HL-60 (cell line): Measurements from ENCODE around the gene CRYZL1.
A peak's percentile ranks its signal among the peaks of the same experiment; 100 is the strongest.
"Not testable (repeated sequence)": the region's sequence is repeated elsewhere in the genome, so short reads cannot be mapped to it uniquely, and the experiment has no call there.

Experiments
- DNase-seq, 2 experiments: peaks; one replicate each; pipeline ENCODE4 v3.0.0-alpha.2; 2010 to 2020; ENCODE audit warnings: low read depth in 1 of 2, low spot score in 1 of 2
- H3K27ac ChIP-seq: fragments of 250-450 bp; sonication (Bioruptor Pico); replicated peaks from 2 replicates; pipeline ENCODE4 v1.5.1; 2020; ENCODE audit warnings: mild to moderate bottlenecking, moderate library complexity
- H3K27me3 ChIP-seq: fragments of 250-450 bp; sonication (Bioruptor Pico); 2 replicates; pipeline ENCODE4 v1.5.1; 2021; ENCODE audit warnings: mild to moderate bottlenecking, moderate library complexity; ENCODE audit not compliant: insufficient read depth, poor library complexity, severe bottlenecking
- H3K4me3 ChIP-seq: replicated peaks from 2 replicates; pipeline ENCODE4 v1.5.1; 2011; ENCODE audit warnings: mild to moderate bottlenecking, control low read depth, low read length; ENCODE audit not compliant: insufficient read depth
- GABPA ChIP-seq: IDR thresholded peaks from 2 replicates; pipeline ENCODE4 v1.6.1; 2012; ENCODE audit warnings: low read depth
- POLR2AphosphoS5 ChIP-seq: IDR thresholded peaks from 2 replicates; pipeline ENCODE4 v1.6.1; 2012; ENCODE audit warnings: low read depth
- SPI1 ChIP-seq: IDR thresholded peaks from 2 replicates; pipeline ENCODE4 v1.6.1; 2012; ENCODE audit warnings: low read depth, mild to moderate bottlenecking, borderline replicate concordance
- TF ChIP-seq, protein P1 (sequence below): IDR thresholded peaks from 2 replicates; pipeline ENCODE4 v1.6.1; 2012; ENCODE audit warnings: low read depth; ENCODE audit not compliant: insufficient replicate concordance
- TF ChIP-seq, protein P2 (sequence below): IDR thresholded peaks from one replicate; pipeline ENCODE4 v1.5.1; 2011; ENCODE audit warnings: low read length, control low read depth, inconsistent platforms; ENCODE audit not compliant: insufficient read depth

CRYZL1 gene

DNA sequence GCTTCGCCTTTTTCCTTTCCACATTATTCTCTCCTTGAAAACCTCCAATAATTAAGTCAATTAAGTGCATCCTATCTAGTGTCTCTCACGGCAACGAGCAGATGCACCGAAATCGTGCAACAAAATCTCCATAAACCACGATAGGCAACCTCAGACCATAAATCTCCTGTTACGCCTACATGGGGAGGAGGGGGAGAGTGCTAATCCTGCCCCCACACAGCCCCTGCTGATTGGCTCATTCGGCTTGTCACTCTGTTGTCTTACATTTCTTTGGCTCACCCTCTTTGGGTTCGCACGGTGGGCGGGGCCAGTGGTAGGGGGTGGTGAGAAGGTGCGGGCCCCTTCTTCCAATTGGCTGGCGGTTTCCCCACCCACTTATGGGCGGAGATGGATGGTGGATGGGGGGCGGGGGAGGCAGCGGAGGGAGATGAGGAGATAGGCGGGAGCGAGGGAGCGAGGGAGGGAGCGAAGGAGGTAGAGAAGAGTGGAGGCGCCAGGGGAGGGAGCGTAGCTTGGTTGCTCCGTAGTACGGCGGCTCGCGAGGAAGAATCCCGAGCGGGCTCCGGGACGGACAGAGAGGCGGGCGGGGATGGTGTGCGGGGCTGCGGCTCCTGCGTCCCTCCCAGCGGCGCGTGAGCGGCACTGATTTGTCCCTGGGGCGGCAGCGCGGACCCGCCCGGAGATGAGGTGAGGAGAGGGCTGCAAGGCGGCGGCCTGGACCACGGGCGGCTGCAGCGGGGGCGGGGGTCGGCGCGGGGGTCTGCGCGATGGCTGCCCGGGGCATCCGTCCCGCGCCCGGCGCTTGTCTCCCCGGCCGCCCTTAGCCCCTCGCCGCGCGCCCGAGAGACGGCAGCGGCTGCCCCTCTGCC is 720 bp upstream of the CRYZL1 start, which contains the start of gene ITSN1:
Gene ITSN1 (plus strand): TSS at position 475 of the 869 bp plus-strand sequence. CDS start 76,328 bp downstream, outside the sequence.
- H3K27me3 ChIP-seq, result no peaks in the 10 kb centered on the region
- TF ChIP-seq POLR2AphosphoS5 (0 out of 2 replicates have a peak, but pooled peaks have one; percentile 28), SPI1 (no peak)
- TF ChIP-seq, protein P1, sequence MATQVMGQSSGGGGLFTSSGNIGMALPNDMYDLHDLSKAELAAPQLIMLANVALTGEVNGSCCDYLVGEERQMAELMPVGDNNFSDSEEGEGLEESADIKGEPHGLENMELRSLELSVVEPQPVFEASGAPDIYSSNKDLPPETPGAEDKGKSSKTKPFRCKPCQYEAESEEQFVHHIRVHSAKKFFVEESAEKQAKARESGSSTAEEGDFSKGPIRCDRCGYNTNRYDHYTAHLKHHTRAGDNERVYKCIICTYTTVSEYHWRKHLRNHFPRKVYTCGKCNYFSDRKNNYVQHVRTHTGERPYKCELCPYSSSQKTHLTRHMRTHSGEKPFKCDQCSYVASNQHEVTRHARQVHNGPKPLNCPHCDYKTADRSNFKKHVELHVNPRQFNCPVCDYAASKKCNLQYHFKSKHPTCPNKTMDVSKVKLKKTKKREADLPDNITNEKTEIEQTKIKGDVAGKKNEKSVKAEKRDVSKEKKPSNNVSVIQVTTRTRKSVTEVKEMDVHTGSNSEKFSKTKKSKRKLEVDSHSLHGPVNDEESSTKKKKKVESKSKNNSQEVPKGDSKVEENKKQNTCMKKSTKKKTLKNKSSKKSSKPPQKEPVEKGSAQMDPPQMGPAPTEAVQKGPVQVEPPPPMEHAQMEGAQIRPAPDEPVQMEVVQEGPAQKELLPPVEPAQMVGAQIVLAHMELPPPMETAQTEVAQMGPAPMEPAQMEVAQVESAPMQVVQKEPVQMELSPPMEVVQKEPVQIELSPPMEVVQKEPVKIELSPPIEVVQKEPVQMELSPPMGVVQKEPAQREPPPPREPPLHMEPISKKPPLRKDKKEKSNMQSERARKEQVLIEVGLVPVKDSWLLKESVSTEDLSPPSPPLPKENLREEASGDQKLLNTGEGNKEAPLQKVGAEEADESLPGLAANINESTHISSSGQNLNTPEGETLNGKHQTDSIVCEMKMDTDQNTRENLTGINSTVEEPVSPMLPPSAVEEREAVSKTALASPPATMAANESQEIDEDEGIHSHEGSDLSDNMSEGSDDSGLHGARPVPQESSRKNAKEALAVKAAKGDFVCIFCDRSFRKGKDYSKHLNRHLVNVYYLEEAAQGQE, result no peak
- TF ChIP-seq, protein P2, sequence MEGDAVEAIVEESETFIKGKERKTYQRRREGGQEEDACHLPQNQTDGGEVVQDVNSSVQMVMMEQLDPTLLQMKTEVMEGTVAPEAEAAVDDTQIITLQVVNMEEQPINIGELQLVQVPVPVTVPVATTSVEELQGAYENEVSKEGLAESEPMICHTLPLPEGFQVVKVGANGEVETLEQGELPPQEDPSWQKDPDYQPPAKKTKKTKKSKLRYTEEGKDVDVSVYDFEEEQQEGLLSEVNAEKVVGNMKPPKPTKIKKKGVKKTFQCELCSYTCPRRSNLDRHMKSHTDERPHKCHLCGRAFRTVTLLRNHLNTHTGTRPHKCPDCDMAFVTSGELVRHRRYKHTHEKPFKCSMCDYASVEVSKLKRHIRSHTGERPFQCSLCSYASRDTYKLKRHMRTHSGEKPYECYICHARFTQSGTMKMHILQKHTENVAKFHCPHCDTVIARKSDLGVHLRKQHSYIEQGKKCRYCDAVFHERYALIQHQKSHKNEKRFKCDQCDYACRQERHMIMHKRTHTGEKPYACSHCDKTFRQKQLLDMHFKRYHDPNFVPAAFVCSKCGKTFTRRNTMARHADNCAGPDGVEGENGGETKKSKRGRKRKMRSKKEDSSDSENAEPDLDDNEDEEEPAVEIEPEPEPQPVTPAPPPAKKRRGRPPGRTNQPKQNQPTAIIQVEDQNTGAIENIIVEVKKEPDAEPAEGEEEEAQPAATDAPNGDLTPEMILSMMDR, result no peak
- H3K4me3 ChIP-seq, result peak within 1 kb of the TSS; percentile 95
- H3K27ac ChIP-seq, result peak within 1 kb of the TSS; percentile 81
- DNase-seq, result peak; percentile 97 to 100

DNA sequence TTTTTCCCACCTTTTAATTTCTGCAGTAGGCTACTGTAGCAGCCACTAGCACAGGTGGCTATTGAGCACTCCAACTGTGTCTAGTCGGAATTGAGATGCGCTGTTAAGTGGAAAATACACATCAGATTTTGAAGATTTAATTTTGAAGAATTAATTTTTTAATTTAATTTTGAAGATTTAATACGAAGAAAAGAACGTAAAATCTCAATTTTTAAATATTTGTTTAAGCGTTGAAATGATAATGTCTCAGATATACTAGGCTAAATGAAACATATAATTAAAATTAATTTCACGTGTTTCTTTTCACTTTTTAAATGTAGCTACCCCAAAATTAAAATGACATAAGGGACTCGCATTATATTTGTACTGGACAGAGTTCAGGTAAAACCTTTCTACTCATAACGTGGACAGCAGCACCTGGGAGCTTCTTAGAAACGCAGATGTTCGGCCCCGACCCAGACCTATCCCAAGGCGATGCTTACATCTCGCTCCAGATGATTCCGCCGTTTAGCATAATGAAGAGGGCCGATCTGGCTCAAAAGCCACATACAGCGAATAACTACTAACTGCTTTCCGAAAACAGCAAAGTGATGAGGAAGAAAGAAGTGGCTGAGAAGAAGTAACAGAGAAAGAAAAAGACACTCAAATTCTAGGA is 717 bp downstream of the CRYZL1 start:
- H3K27ac ChIP-seq, result peak overlapping the region; percentile 81

DNA sequence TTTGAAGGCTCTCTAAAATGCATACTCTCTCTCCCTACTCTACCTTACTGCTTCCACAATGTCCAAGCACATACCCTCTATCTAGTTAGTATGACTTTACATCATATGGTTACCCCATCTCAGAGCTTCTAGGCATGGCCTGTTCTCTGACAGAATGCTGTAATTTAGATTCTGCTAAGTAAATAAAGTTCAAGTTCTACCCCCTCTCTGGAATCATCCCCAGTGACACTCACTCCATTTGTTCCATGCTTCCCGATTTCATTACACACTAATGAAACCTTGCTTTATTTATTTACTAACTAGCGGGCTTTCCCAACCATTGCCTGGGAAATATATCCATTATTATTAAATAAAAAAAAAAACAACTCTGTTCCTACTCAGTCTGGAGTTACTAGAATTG is 7.3 kb downstream of the CRYZL1 start:
- no peak for DNase-seq
- Histone ChIP-seq H3K27ac (no peak overlapping the region), H3K27me3 (no peaks in the 10 kb centered on the region), H3K4me3 (no peak overlapping the region)
- no peak for TF ChIP-seq GABPA
- TF ChIP-seq, protein P2, result no peak
- TF ChIP-seq, protein P1, result no peak
- no peak for TF ChIP-seq POLR2AphosphoS5
- no peak for TF ChIP-seq SPI1

More for the DNA sequence above, 717 bp downstream of the CRYZL1 start:
- H3K4me3 ChIP-seq, result peak overlapping the region; percentile 95
- TF ChIP-seq, protein P1, result peak; percentile 32
- TF ChIP-seq, protein P2, result no peak
- TF ChIP-seq GABPA, result no peak
- H3K27me3 ChIP-seq, result no peaks in the 10 kb centered on the region
- DNase-seq, result peak in 1 of 2 experiments; percentile 22

DNA sequence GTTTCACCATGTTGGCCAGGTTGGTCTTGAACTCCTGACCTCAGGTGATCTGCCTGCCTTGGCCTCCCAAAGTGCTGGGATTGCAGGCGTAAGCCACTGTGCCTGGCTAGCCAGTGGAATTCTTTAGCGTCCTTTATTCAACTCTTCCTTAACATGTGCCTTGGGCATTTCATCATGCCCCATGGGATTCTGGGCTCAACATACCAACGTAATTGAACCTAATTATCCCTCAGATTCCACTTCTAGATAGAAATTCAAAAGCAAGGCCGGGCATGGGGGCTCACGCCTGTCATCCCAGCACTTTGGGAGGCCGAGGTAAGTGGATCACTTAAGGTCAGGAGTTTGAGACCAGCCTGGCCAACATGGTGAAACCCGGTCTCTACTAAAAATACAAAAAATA is 15.4 kb downstream of the CRYZL1 start:
- not testable (repeated sequence) for DNase-seq, H3K27me3 ChIP-seq, H3K4me3 ChIP-seq, H3K27ac ChIP-seq
